ENCODE data around the gene DOC2B. TPM values are rescaled to one million over a fixed set of nuclear protein-coding genes. Genes with fewer than 3 reads are reported as not detected.
A peak's percentile ranks its signal among the peaks of the same experiment; 100 is the strongest.
"Not testable (repeated sequence)": the region's sequence is repeated elsewhere in the genome, so short reads cannot be mapped to it uniquely, and the experiment has no call there.

Gene DOC2B
- total RNA-seq, 1 experiment from 2014 or later = 2.7 TPM

- ATAC-seq (0 out of 2 replicates have a peak, but pooled peaks have one; percentile 27), DNase-seq (ENCODE audit: low spot score) (no peak)
- ChIA-PET CTCF (interaction anchor here (2.3 kb wide), 1 partner anchor 110 kb away, joined by 9 read pairs; no protein-coding TSS in a partner anchor), POLR2A (no interaction called here)
- no peaks in the 10 kb centered on the region for H3K9me3 Mint-ChIP-seq
- no peaks in the 10 kb centered on the region for H3K36me3 Mint-ChIP-seq
- peaks cover 33% of the 10 kb centered on the region for H3K4me1 Mint-ChIP-seq
- H3K4me3 Mint-ChIP-seq = no peak overlapping the region
- H3K27ac Mint-ChIP-seq = no peak overlapping the region; the same call in 1 of the 2 replicates
- peaks cover 2% of the 10 kb centered on the region; the same call in 1 of the 2 replicates for H3K27me3 Mint-ChIP-seq (ENCODE audit: low read depth)
- TF ChIP-seq EMX1 (CRISPR knock-in tag; IDR thresholded peaks at IDR 0.05) = no peak
- TF ChIP-seq ELF4 (CRISPR knock-in tag; IDR thresholded peaks at IDR 0.05; ENCODE audit: low read depth) = no peak
- TF ChIP-seq FOXP1 (CRISPR knock-in tag; IDR thresholded peaks at IDR 0.05; ENCODE audit: borderline replicate concordance) = no peak
- TF ChIP-seq, protein P1, sequence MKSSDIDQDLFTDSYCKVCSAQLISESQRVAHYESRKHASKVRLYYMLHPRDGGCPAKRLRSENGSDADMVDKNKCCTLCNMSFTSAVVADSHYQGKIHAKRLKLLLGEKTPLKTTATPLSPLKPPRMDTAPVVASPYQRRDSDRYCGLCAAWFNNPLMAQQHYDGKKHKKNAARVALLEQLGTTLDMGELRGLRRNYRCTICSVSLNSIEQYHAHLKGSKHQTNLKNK (CRISPR knock-in tag; IDR thresholded peaks at IDR 0.05) = no peak
- no peak for TF ChIP-seq STAT6 (CRISPR knock-in tag; conservative IDR thresholded peaks at IDR 0.05; ENCODE audit: low read depth)
- TF ChIP-seq ZNF121 (CRISPR knock-in tag; IDR thresholded peaks at IDR 0.05) = no peak
These were observed 17.7 kb upstream of the DOC2B start for GRCh38 chr17:199191-199604.

DNA sequence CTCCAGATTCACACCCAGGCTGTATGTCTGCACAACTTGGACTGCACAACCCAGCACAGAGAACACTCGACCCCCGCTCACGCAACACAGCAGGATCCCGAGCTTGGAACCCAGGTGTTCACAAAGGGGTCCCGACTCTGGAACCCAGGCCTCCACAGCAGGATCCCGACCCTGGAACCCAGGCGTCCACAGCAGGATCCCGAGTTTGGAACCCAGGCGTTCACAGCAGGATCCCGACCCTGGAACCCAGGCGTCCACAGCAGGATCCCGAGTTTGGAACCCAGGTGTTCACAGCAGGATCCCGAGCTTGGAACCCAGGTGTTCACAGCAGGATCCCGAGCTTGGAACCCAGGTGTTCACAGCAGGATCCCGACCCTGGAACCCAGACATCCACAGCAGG, 16.8 kb upstream of the DOC2B start:
- H3K27ac Mint-ChIP-seq; CTCF ChIA-PET; H3K9me3 Mint-ChIP-seq; DNase-seq (ENCODE audit: low spot score); H3K27me3 Mint-ChIP-seq (ENCODE audit: low read depth); H3K4me3 Mint-ChIP-seq; H3K36me3 Mint-ChIP-seq; ATAC-seq: not testable (repeated sequence)
- POLR2A ChIA-PET = interaction anchor here (0.6 kb wide), 1 partner anchor 829 kb away, joined by 4 read pairs; no protein-coding TSS in a partner anchor
- H3K4me1 Mint-ChIP-seq = peaks cover 33% of the 10 kb centered on the region

DNA sequence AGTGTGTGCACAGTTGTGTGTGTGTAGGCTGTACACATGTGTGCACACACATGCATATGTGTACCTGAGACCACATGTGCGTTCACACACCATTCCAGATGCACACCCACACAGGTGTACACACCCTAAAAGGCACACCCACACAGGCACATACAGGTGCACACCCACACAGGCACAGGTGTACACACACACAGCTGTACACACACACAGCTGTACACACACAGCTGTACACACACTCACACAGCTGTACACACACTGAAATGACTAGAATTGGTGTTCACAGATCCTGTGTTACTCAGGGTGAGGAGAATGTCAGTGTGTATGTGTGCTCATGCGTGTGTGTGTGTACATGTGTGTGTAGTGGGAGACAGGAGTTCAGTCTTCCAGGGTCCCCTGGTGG, 15.9 kb upstream of the DOC2B start:
- Mint-ChIP-seq H3K36me3 (no peaks in the 10 kb centered on the region), H3K27ac (no peak overlapping the region), H3K4me3 (no peak overlapping the region), H3K27me3 (ENCODE audit: low read depth) (peaks cover 2% of the 10 kb centered on the region; the same call in 1 of the 2 replicates), H3K4me1 (peaks cover 33% of the 10 kb centered on the region), H3K9me3 (no peaks in the 10 kb centered on the region)
- ChIA-PET CTCF (no interaction called here), POLR2A (no interaction called here)
- ATAC-seq = no peak
- TF ChIP-seq ZNF416 (CRISPR knock-in tag; IDR thresholded peaks at IDR 0.05) = no peak
- no peak for TF ChIP-seq TCF7 (CRISPR knock-in tag; IDR thresholded peaks at IDR 0.05; ENCODE audit: low read depth)
- no peak for TF ChIP-seq MXD4 (CRISPR knock-in tag; IDR thresholded peaks at IDR 0.05; ENCODE audit: borderline replicate concordance)
- no peak for TF ChIP-seq RELA (CRISPR knock-in tag; IDR thresholded peaks at IDR 0.05; ENCODE audit: borderline replicate concordance)
- no peak for TF ChIP-seq ZNF532 (CRISPR knock-in tag; IDR thresholded peaks at IDR 0.05; ENCODE audit: borderline replicate concordance)
- TF ChIP-seq USF1 (CRISPR knock-in tag; IDR thresholded peaks at IDR 0.05) = no peak
- no peak for DNase-seq (ENCODE audit: low spot score)
